ENCODE measurements around the gene SPAG17.

The SPAG17 gene

DNA sequence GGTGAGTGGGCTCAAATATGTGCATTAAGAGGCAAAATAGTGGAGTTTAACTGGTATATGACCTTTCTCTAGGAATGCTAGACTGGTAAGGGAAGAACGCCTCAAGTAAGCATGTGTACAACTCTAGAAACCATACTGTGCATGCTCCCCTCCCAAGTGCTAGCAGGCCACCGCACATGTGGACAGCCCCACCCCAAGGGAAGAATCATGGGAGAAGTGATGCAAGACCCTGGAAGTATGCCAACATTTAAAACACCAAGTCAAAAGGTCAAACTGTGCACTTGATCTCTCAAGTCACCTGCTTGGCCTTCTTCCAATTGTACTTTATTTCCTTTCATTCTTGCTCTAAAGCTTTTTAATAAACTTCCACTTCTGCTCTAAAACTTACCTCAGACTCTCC lies 135.0 kb downstream of the SPAG17 start:
- DNase-seq, result no peak

DNA sequence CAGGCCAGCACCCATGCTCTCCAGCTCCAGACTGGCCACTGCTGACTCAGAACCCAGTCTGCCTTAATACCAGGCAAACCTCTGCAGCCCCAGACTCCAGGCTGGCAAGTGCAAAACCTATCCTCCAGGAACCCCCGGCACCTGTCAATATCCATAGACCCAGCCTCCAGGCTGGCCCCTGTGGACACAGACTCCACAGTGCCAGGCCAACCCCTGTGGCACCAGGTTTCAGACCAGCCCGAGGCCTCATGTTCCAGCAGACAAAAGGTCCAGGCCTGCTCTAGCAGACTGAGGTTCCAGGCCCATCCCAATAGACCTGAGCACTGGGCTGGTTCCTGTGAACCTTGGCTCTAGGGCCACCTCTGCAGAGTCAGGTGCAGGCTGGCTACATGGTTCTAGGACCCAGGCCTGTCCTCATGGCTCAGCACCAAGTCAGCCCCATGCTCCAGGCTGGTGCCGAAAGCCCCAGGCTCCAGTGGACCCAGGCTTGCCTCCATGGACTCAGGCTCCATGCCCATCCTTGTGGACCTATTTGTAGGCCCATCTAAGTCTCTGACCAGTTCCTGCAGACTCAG lies 137.3 kb downstream of the SPAG17 start:
- no peak for DNase-seq

DNA sequence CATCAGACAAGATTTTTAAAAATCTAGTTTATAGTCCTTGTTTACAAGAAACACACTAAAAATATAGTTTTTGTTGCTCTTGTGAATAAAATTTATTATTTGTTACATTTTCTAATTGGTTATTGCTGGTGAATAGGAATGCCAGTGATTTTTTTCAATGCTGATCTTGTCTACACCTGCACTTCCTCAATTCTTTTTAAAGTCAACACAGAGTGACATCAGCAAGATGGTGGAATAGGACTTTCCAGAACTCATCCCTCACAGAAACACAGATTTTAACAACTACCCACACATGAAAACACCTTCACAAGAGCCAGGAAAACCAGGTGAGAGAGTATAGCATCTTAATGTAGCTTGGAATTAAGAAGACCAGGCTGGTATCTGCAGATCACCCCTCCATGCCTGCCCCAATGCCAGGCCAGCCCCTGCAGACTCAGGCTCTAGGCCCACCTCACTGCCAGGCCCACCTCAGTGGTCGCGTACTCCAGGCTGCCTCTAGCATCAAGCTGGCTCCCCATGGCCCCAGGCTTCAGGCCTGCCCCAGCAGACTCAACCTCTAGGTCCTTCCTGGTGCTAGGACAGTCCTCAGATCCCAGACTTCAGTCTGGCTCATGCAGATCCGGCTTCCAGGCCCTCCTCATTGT lies 137.9 kb downstream of the SPAG17 start:
- DNase-seq, result no peak

GRCh38 chr1:118043624-118044023 lies 141.4 kb downstream of the SPAG17 start:
- no peak for DNase-seq

GRCh38 chr1:118042501-118042900 lies 142.5 kb downstream of the SPAG17 start:
- no peak for DNase-seq

DNA sequence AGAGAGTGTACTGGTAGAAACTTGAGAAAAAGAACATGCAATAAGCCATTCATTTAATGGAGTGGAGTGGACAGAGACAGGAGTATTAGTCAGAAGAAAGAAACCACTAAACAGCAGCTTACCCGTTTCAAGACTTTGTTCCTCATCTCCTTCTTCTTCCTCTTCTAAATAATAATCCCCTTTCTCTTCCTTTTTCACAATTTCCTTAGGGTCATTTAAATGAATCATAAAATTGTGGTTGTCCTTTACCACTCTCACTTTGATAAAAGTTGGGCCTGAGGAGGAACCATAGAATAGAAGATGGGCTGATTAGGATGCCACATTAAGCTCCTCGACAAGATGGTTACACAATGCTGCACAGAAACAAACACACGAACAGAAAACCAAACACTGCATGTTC lies 145.9 kb downstream of the SPAG17 start:
- no peak for DNase-seq

DNA sequence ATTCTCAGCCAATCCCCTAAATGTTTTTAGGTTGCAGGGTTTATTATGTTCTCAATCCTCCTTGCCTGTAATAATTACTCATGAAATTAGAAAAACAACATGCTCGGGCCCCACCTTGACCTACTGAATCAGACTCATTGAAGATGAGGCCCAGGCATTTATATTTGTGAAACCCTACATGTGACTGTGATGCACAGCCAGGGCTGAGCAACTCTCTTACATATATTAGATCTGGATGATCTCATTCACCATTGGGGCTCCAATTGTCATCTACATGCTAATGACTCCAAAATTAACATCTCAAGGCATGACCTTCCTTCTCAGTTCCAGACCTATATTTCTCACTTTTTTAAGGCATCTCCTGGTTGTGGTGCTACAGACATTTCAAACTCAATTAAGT lies 152.1 kb downstream of the SPAG17 start:
- DNase-seq, result no peak

GRCh38 chr1:118028267-118028666 lies 156.8 kb downstream of the SPAG17 start:
- no peak for DNase-seq

DNA sequence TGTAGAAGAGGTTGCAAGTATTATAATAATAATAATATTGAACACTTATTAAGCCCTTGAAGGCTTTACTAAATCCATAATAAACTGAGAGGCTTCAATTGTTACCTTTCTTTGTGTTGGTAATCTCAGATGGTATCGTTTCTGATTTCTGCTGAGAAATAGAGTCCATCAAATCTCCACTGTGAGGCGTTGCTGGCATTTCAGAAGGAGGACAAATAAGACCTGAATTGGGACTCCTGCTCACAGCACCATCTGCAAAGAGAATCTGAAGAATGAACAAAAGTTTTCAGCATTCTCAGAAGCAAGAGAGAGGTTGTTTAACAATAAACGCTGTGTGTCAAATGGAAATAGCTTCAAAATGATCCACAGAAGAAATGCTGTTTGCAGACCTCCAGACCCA lies 161.8 kb downstream of the SPAG17 start:
- no peak for DNase-seq

DNA sequence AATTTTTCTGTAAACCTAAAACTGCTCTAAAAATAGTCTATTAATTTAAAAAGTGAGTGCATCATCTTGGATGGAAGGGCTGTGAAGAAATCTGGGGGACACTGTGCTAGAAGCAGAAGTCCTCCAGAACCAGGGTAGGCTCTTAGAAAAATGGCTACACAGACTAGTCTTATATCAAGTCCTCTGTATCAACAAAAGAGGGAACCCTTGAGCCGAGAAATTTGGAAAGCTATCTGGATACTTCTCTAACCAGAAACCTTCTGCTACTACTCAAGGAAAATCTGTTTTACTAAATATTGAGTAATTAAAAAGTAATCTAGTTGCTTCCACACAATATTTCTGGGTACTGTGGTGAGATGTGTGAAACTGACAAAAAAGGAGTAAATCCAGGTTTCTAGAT lies 163.4 kb downstream of the SPAG17 start:
- no peak for DNase-seq

DNA sequence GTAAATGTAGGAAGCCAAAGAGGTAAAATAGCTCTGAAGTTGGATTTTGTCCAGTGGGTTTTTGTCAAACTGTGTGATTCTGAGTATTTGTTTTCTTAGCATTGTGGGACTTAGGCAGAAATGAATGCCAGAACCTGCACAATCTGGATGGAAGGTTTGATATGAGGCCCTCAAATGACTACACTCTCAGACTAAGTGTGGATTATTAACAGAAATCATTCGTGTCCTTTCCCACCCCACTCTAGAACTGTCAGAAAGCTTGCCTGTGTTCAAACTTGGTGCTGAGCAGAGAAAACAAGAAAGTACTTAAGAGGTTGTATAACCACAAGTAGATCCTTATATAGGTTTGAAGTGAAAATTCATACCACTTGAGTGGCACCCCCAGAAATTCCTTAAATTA lies 167.0 kb downstream of the SPAG17 start:
- DNase-seq, result no peak

DNA sequence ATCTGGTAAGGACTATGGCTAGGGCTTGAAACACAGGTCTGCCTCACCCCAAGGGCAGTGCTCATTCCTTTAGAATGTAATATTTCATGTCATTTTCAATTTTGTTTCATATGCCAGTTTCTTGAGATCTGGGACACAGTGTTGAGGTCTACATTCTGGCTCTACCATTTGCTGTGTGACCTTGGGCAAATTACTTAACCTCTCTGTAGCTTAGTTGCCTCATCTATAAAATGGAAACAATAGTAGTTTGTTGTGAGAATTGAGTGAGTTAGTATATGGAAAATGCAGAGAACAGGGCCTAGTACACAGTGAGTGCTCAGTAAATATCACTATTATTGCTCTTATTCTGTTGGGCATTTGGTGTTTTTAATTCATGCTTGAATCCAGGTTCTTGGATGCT lies 171.1 kb downstream of the SPAG17 start:
- no peak for DNase-seq

- DNase-seq, result no peak
Observed at GRCh38 chr1:118013336-118013735, 171.7 kb downstream of the SPAG17 start.

GRCh38 chr1:118012515-118013124 lies 172.4 kb downstream of the SPAG17 start:
- no peak for DNase-seq

GRCh38 chr1:118008011-118008410 lies 177.0 kb downstream of the SPAG17 start:
- DNase-seq, result no peak

- DNase-seq, result no peak
Observed at GRCh38 chr1:118007391-118007790, 177.6 kb downstream of the SPAG17 start.

DNA sequence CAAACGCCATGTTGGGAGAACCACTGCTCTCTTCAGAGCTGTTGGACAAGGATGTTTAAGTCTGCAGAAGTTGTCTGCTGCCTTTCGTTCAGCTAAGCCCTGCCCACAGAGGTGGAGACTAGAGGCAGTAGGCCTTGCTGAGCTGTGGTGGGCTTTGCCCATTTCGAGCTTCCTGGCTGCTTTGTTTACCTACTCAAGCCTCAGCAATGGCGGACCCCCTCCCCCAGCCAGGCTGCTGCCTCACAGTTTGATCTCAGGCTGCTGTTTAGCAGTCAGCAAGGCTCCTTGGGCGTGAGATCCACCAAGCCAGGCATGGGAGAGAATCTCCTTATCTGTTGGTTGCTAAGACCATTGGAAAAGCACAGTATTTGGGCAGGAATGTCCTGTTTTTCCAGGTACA lies 180.7 kb downstream of the SPAG17 start:
- DNase-seq, result no peak

DNA sequence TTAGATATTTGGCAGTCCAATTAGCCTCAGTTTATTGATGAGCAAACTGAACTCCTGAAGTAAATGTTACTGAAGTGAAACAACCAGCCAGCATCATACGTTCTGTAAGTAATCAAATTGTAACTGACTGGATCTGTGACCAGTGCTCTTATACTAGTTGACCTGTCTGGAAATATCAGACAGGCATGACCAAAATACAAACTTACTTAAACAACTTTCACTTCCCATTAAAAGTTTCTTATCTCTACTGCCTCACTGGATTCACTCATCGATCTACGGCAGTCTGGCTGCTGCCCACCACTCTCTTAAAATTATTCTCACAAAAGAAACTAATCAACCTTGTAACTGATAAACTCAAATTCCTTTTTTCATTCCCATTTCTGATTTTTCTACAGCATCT lies 199.1 kb downstream of the SPAG17 start:
- no peak for DNase-seq

- no peak for DNase-seq
Observed at GRCh38 chr1:117985239-117985638, 199.8 kb downstream of the SPAG17 start.

DNA sequence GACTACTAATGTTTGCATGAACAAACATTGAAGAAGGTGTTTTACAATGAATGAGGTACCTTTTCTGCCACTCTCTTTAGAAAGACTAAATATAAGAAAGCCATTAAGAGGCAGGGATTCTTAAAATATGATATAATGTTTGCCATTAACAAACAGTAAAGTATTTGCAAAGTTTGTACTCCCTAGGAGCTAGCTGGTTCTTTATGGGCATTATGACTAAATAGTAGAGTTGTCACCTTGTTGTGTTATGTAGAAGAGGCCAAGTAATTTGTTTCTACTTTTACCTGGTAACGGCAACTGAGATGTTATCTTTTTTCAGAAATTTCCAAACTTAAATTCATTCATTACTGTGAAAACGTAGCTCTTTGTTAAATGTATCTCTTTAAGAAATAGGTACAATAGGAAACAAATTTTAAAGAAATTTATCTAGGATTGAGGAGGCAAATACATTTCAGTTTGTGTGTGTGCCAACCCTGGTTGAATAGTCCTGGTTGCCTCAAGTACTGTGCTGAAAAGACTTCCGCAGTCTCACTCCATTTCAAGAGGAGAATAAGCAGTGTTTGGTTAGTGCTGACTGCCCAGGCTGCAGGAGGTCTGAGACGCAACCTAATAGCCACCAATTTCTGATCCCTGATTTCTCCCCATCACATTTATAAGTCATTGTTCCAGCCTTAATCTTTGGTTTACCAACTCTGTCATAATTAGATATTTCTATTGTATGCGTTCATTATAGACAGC lies 203.4 kb downstream of the SPAG17 start:
- no peak for DNase-seq

- no peak for DNase-seq
Observed at GRCh38 chr1:117976381-117976780, 208.6 kb downstream of the SPAG17 start.

GRCh38 chr1:117971777-117972176 lies 213.3 kb downstream of the SPAG17 start:
- DNase-seq, result no peak

GRCh38 chr1:117970252-117970651 lies 214.8 kb downstream of the SPAG17 start:
- DNase-seq, result no peak

- no peak for DNase-seq
Observed at GRCh38 chr1:117967881-117968280, 217.1 kb downstream of the SPAG17 start.

Data from stimulated activated CD4-positive, alpha-beta T cell treated with anti-CD3 and anti-CD28 coated beads, Interleukin-12 subunit alpha, Interleukin-12 subunit beta, amount 100 ng/mL, for 4 hours (primary cell).